Hepatocyte (in vitro differentiated cells): Measurements from ENCODE around the gene HPSE2. TPM values are rescaled to one million over a fixed set of nuclear protein-coding genes. Genes with fewer than 3 reads are reported as not detected.

Experiments
- DNase-seq: peaks from one replicate; pipeline ENCODE4 v3.0.0-alpha.2; 2016; ENCODE audit warnings: low spot score
- H2AFZ ChIP-seq: fragments of 200-600 bp; sonication (generic); 2 replicates; pipeline ENCODE4 v1.6.0; 2016; ENCODE audit warnings: antibody characterized with exemption, mild to moderate bottlenecking
- H3K27ac ChIP-seq: fragments of 200-600 bp; sonication (generic); 2 replicates; pipeline ENCODE4 v1.5.1; 2016; ENCODE audit warnings: mild to moderate bottlenecking
- H3K27me3 ChIP-seq: fragments of 200-600 bp; sonication (generic); 2 replicates; pipeline ENCODE4 v1.6.1; 2016
- H3K36me3 ChIP-seq: fragments of 200-600 bp; sonication (generic); replicated peaks from 2 replicates; pipeline ENCODE4 v1.5.1; 2016; ENCODE audit warnings: low read depth; ENCODE audit not compliant: insufficient read depth
- H3K4me1 ChIP-seq: fragments of 200-600 bp; sonication (generic); 2 replicates; pipeline ENCODE4 v1.5.1; 2016; ENCODE audit warnings: mild to moderate bottlenecking, moderate library complexity; ENCODE audit not compliant: insufficient read depth
- H3K4me2 ChIP-seq: fragments of 200-600 bp; sonication (generic); 2 replicates; pipeline ENCODE4 v1.6.0; 2016
- H3K4me3 ChIP-seq: fragments of 200-600 bp; sonication (generic); 2 replicates; pipeline ENCODE4 v1.5.1; 2016; ENCODE audit warnings: mild to moderate bottlenecking
- H3K79me2 ChIP-seq: fragments of 200-600 bp; sonication (generic); 2 replicates; pipeline ENCODE4 v1.6.0; 2017; ENCODE audit warnings: mild to moderate bottlenecking
- H3K9me2 ChIP-seq: fragments of 200-600 bp; sonication (generic); replicated peaks from 2 replicates; pipeline ENCODE4 v1.6.0; 2017; ENCODE audit warnings: mild to moderate bottlenecking; ENCODE audit not compliant: insufficient read depth
- H3K9me3 ChIP-seq: fragments of 200-600 bp; sonication (generic); 2 replicates; pipeline ENCODE4 v1.5.1; 2016; ENCODE audit warnings: low read depth, mild to moderate bottlenecking
- H4K20me1 ChIP-seq: fragments of 200-600 bp; sonication (generic); 2 replicates; pipeline ENCODE4 v1.6.0; 2016; ENCODE audit warnings: mild to moderate bottlenecking; ENCODE audit not compliant: insufficient read depth, poor library complexity, severe bottlenecking
- EZH2 ChIP-seq: fragments of 200-600 bp; sonication (generic); IDR thresholded peaks from 2 replicates; pipeline ENCODE4 v1.6.1; 2016; ENCODE audit warnings: antibody characterized with exemption, mild to moderate bottlenecking, borderline replicate concordance
- EZH2phosphoT487 ChIP-seq: fragments of 200-600 bp; sonication (generic); IDR thresholded peaks from one replicate; pipeline ENCODE4 v1.6.1; 2018; ENCODE audit warnings: antibody characterized with exemption, mild to moderate bottlenecking, low read depth, moderate library complexity; ENCODE audit not compliant: unreplicated experiment, severe bottlenecking
- whole genome bisulfite sequencing: methylation state at CpG from one replicate; pipeline ENCODE4 v1.1.6; 2016; ENCODE audit warnings: low lambda C conversion rate; ENCODE audit errors: missing lambda C conversion rate; 5-methylcytosine and 5-hydroxymethylcytosine counted together
- polyA plus RNA-seq: library from polyadenylated mRNA; unstranded; fragments of >200 nt; fragmentation: Nextera tagmentation; extraction: Ambion mirVana; gene quantifications from 2 replicates; pipeline ENCODE4 v1.2.1, GENCODE V29; 2016
- total RNA-seq: library from RNA; depleted of rRNA; stranded (reverse); fragments of >200 nt; gene quantifications from 2 replicates; pipeline ENCODE4 v1.2.3, GENCODE V29; 2014
- TF ChIP-seq, protein P1 (sequence below): fragments of 200-600 bp; sonication (generic); IDR thresholded peaks from 2 replicates; pipeline ENCODE4 v1.5.1; 2016; ENCODE audit warnings: antibody characterized with exemption, mild to moderate bottlenecking; ENCODE audit not compliant: poor library complexity

The HPSE2 gene
- total and polyA plus RNA-seq, 2 experiments from 2014 or later = 3.7 to 5.7 TPM

DNA sequence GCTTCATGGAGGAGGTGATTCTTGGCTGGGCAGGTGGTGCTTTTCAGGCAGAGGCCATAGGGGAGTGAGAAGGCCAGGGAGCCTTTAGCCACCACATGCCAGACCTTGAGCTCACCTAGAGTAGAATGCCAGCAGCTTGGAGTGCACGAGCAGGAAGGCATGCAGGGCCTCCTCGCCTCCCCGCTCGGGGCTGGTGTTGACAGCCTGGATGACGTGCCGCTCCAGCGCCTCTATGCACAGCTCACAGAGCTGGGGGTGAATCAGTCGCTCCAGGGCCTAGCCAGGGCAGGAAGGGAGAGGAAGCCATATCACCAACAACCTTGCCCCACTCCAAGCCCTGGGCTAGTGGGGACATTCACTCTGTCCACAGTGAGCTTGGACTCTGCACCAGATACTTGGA, 804.6 kb downstream of the HPSE2 start:
- H3K36me3 ChIP-seq = peaks cover 11% of the 10 kb centered on the region
- no peak overlapping the region for H3K27ac ChIP-seq
- TF ChIP-seq EZH2phosphoT487 (no peak), EZH2 (no peak)
- TF ChIP-seq, protein P1, sequence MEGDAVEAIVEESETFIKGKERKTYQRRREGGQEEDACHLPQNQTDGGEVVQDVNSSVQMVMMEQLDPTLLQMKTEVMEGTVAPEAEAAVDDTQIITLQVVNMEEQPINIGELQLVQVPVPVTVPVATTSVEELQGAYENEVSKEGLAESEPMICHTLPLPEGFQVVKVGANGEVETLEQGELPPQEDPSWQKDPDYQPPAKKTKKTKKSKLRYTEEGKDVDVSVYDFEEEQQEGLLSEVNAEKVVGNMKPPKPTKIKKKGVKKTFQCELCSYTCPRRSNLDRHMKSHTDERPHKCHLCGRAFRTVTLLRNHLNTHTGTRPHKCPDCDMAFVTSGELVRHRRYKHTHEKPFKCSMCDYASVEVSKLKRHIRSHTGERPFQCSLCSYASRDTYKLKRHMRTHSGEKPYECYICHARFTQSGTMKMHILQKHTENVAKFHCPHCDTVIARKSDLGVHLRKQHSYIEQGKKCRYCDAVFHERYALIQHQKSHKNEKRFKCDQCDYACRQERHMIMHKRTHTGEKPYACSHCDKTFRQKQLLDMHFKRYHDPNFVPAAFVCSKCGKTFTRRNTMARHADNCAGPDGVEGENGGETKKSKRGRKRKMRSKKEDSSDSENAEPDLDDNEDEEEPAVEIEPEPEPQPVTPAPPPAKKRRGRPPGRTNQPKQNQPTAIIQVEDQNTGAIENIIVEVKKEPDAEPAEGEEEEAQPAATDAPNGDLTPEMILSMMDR = no peak
- no peak overlapping the region for H3K4me2 ChIP-seq
- no peaks in the 10 kb centered on the region for H3K27me3 ChIP-seq
- DNase-seq = no peak
- no peaks in the 10 kb centered on the region for H4K20me1 ChIP-seq
- H3K9me3 ChIP-seq = peaks cover 3% of the 10 kb centered on the region
- no peaks in the 10 kb centered on the region for H3K79me2 ChIP-seq
- no peak overlapping the region for H2AFZ ChIP-seq
- H3K9me2 ChIP-seq = no peaks in the 10 kb centered on the region
- H3K4me3 ChIP-seq = no peak overlapping the region
- WGBS = 93% methylated on average over 8 of the region's 8 CpGs
- H3K4me1 ChIP-seq = no peaks in the 10 kb centered on the region

GRCh38 chr10:98430427-98430826, 805.2 kb downstream of the HPSE2 start:
- Histone ChIP-seq H3K9me2 (no peaks in the 10 kb centered on the region), H3K36me3 (peaks cover 11% of the 10 kb centered on the region), H3K79me2 (no peaks in the 10 kb centered on the region), H3K27me3 (no peaks in the 10 kb centered on the region), H3K4me1 (no peaks in the 10 kb centered on the region), H2AFZ (no peak overlapping the region), H3K9me3 (peaks cover 3% of the 10 kb centered on the region), H3K4me2 (no peak overlapping the region), H3K4me3 (no peak overlapping the region), H3K27ac (no peak overlapping the region), H4K20me1 (no peaks in the 10 kb centered on the region)
- DNase-seq = no peak
- TF ChIP-seq EZH2phosphoT487 (no peak), EZH2 (no peak)
- TF ChIP-seq, protein P1 = no peak
- 97% methylated on average over 8 of the region's 8 CpGs for WGBS

GRCh38 chr10:98429320-98430072, 806.2 kb downstream of the HPSE2 start:
- Histone ChIP-seq H3K27me3 (no peaks in the 10 kb centered on the region), H2AFZ (no peak overlapping the region), H3K36me3 (peaks cover 11% of the 10 kb centered on the region), H3K79me2 (no peaks in the 10 kb centered on the region), H3K9me3 (peaks cover 3% of the 10 kb centered on the region), H3K9me2 (no peaks in the 10 kb centered on the region), H3K4me1 (peaks cover under 1% of the 10 kb centered on the region), H4K20me1 (no peaks in the 10 kb centered on the region), H3K27ac (no peak overlapping the region), H3K4me2 (no peak overlapping the region), H3K4me3 (no peak overlapping the region)
- DNase-seq = no peak
- TF ChIP-seq EZH2phosphoT487 = no peak
- TF ChIP-seq EZH2 = no peak
- TF ChIP-seq, protein P1 = no peak
- 98% methylated on average over 22 of the region's 22 CpGs for WGBS
